GM13977 (cell line): ENCODE results near the gene ADAMTS7.

Experiments
- DNase-seq: peaks from one replicate; pipeline ENCODE4 v3.0.0; 2012; ENCODE audit warnings: low spot score
- in situ Hi-C: fragments of 300-500 bp; cut with MboI; formaldehyde crosslinking; loops from one replicate; pipeline ENCODE4 v1.12.0; 2022; ENCODE audit warnings: low sequenced_read_pairs, low pct_unique_long_range_greater_than_20kb, mixed read lengths, inconsistent platforms; ENCODE audit not compliant: unreplicated experiment
- TF ChIP-seq, protein P1 (sequence below): IDR thresholded peaks from 2 replicates; pipeline ENCODE4 v1.5.1; 2012; ENCODE audit warnings: mild to moderate bottlenecking, control low read depth; ENCODE audit not compliant: insufficient read depth; ENCODE audit errors: extremely low read depth, missing control alignments

Gene ADAMTS7, protein sequence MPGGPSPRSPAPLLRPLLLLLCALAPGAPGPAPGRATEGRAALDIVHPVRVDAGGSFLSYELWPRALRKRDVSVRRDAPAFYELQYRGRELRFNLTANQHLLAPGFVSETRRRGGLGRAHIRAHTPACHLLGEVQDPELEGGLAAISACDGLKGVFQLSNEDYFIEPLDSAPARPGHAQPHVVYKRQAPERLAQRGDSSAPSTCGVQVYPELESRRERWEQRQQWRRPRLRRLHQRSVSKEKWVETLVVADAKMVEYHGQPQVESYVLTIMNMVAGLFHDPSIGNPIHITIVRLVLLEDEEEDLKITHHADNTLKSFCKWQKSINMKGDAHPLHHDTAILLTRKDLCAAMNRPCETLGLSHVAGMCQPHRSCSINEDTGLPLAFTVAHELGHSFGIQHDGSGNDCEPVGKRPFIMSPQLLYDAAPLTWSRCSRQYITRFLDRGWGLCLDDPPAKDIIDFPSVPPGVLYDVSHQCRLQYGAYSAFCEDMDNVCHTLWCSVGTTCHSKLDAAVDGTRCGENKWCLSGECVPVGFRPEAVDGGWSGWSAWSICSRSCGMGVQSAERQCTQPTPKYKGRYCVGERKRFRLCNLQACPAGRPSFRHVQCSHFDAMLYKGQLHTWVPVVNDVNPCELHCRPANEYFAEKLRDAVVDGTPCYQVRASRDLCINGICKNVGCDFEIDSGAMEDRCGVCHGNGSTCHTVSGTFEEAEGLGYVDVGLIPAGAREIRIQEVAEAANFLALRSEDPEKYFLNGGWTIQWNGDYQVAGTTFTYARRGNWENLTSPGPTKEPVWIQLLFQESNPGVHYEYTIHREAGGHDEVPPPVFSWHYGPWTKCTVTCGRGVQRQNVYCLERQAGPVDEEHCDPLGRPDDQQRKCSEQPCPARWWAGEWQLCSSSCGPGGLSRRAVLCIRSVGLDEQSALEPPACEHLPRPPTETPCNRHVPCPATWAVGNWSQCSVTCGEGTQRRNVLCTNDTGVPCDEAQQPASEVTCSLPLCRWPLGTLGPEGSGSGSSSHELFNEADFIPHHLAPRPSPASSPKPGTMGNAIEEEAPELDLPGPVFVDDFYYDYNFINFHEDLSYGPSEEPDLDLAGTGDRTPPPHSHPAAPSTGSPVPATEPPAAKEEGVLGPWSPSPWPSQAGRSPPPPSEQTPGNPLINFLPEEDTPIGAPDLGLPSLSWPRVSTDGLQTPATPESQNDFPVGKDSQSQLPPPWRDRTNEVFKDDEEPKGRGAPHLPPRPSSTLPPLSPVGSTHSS (N-terminal part only)

DNA sequence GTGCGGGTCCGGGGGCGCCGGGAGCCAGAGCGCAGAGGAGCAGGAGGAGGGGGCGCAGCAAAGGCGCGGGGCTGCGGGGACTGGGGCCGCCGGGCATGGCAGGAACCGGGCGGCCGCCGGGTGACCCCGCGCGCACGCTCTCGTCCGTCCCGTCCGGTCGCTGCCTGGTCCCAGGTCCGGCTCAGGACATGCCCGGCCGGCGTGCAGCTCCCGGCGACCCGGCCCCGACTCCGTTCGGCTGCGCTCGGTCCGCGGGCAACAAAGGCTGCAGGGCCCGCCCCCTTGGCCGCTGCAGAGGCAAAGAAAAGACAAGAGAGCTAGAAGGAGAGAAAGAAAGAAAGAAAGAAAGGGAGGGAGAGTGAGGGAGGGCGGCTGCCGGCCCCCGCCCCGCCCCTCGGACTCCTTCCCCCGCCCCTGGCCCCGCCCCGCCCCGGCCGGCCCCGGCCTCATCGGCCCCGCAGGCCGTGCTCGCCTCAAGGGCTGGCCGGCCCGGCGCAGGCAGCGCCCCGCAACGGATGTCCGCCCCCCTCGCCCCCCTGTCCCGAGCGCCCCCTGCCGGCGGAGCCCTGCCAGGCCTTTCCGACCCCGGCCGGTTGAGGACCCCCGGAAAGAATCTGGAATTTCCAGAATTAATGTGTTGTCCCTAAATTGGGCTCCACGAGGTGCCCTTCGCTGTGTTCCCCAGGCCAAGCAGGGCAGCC, at the start of gene ADAMTS7:
ADAMTS7 (minus strand) TSS at position 341 of the 701 bp plus-strand sequence; CDS start at position 97, 244 bp downstream.
- peak; percentile 97 for DNase-seq
- TF ChIP-seq, protein P1, sequence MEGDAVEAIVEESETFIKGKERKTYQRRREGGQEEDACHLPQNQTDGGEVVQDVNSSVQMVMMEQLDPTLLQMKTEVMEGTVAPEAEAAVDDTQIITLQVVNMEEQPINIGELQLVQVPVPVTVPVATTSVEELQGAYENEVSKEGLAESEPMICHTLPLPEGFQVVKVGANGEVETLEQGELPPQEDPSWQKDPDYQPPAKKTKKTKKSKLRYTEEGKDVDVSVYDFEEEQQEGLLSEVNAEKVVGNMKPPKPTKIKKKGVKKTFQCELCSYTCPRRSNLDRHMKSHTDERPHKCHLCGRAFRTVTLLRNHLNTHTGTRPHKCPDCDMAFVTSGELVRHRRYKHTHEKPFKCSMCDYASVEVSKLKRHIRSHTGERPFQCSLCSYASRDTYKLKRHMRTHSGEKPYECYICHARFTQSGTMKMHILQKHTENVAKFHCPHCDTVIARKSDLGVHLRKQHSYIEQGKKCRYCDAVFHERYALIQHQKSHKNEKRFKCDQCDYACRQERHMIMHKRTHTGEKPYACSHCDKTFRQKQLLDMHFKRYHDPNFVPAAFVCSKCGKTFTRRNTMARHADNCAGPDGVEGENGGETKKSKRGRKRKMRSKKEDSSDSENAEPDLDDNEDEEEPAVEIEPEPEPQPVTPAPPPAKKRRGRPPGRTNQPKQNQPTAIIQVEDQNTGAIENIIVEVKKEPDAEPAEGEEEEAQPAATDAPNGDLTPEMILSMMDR, result peak; percentile 48
- in situ Hi-C loops, result no loop called here

DNA sequence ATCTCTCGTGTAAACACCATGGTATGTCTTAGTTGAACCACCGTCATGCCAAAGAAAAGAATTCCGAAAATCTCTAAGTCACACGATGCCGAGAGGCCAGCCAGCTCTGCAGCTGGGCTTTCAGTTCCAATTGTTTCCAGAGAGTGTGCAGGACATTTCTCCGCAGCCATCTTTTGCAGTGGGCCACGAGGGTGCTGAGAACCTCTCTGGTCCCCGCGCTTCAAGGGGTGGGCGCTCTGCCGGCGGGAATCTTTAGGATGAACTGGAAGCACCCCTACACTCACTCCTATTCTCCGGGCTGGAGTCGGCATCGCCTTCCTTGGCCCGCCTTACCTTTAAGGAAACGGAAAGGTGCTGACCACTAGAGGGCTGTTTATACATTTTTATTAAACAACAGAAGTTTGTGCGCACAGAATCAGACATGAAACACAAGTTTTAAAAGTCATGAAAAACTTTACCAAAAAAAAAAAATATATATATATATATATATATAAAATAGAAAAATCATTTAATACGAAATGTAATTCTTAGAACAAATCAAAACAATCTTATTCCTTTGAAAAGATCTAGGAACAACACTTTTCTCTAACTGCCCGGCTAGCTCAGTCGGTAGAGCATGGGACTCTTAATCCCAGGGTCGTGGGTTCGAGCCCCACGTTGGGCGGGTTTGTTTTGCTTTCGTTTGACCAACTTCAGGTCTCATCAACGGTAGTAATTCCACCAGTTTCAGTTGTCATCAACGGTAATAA, 48.9 kb upstream of the ADAMTS7 start:
- in situ Hi-C loops, result no loop called here

DNA sequence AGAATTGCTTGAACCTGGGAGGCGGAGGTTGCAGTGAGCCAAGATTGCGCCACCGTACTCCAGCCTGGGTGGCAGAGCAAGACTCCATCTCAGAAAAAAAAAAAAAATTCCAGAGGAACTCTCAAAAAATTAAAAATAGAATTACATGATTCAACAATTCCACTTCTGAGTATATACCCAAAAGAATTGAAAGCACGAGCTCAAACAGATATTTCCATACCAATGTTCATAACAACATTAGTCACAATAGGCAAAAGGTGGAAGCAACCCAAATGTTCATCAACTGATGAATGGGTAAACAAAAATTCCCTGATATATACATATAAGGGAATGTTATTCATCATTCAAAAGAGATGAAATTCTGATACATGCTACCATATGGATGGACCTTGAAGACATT, 44.5 kb upstream of the ADAMTS7 start:
- DNase-seq, result no peak
- in situ Hi-C loops, result no loop called here
- TF ChIP-seq, protein P1, result no peak

More for the DNA sequence above, 48.9 kb upstream of the ADAMTS7 start:
- TF ChIP-seq, protein P1, result peak; percentile 71
- DNase-seq, result peak; percentile 77

DNA sequence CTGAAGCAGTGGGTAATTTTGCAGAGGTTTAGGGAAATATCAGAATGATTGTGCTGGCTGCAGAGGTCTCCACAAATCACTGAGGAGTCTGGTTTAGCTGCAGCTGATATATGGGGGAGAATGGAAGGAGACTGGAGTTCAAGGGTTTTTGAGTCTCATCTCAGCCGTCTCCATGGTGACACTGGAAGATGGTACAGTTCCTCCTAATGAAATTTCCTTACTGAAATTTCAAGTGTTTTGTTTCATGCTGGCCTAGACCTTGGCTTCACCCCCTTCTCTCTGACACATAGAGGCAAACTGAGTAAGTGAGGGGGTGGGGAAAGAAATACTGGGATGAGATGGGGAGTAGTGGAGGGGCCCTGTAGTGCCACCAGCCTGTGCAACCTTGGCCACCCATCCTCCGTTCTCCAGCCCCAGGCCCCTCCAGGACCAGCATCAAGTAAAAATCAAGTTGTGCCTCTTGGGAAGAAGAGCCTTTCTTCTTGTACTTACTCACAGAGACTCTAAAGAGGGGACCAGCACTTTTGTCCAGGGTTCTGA, 43.6 kb upstream of the ADAMTS7 start:
- in situ Hi-C loops, result no loop called here
- DNase-seq, result no peak
- TF ChIP-seq, protein P1, result no peak

DNA sequence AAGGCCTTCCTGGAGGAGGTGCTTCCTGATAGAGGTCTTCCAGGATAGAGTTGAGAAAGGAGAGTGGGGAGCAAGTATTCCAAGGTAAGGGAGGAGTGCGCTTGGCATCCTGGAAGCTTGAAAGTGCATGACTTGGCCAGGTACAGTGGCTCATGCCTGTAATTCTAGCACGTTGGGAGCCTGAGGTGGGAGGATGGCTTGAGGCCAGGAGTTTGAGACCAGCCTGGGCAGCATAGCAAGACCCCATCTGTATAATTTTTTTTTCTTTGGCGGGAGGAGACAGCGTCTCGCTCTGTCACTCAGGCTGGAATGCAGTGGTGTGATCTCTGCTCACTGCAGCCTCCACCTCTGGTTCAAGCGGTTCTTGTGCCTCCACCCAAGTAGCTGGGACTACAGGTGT, 42.2 kb upstream of the ADAMTS7 start:
- in situ Hi-C loops, result no loop called here
- TF ChIP-seq, protein P1, result no peak
- DNase-seq, result no peak
